Measurements from ENCODE around the gene FOLR2.

DNA sequence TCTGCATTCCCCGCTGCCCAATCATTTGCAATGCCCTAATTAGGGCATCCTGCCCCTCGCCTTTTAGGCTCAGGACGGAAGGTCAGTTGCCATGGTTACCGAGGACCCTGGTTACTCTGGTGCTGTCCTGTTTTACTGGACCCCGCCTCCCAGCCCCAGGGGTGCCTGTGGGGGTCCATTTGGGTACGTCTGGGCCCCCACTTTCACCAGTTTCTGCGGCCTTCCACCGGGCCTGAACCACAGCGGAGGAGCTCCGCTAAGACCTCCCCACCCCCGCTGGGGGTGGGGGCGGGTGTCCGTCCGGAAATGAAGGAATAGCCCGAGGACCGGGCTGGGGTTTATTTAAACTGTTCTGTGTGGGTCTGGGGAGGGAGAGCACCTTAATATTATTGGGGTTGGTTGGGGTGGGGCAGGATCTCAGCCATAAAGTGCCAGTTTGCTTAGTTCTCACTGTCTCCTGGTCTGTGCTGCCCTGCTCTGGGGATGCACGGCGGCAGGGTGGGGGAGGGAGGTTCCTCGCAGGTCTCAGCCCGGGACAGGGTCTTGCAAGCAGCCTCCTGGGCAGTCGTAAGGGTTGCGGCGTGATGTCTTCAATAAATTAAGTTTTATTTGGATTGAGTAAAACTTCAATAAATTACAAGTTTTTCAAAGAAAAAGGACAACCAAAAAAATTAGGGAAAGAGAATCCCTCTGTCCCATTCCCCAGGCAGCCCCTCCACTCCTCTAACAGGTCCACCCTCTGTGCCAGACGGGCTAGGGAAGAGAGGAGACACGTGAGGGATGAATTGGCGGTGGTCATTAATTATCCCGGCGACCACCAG, 22.1 kb downstream of the FOLR2 start:
- TF ChIP-seq FOXM1 (IDR thresholded peaks at IDR 0.05; ENCODE audit: borderline replicate concordance, low read depth) (no peak), TAF1 (IDR thresholded peaks at IDR 0.05; ENCODE audit: low read depth) (no peak), TEAD4 (IDR thresholded peaks at IDR 0.05) (no peak), EP300 (IDR thresholded peaks at IDR 0.05; ENCODE audit: borderline replicate concordance) (no peak), CEBPB (IDR thresholded peaks at IDR 0.05) (no peak), RAD21 (IDR thresholded peaks at IDR 0.05; ENCODE audit: low read depth) (no peak), YY1 (IDR thresholded peaks at IDR 0.05; ENCODE audit: low read depth) (no peak), CREB1 (IDR thresholded peaks at IDR 0.05; ENCODE audit: low read depth) (no peak)
- TF ChIP-seq, protein P1, sequence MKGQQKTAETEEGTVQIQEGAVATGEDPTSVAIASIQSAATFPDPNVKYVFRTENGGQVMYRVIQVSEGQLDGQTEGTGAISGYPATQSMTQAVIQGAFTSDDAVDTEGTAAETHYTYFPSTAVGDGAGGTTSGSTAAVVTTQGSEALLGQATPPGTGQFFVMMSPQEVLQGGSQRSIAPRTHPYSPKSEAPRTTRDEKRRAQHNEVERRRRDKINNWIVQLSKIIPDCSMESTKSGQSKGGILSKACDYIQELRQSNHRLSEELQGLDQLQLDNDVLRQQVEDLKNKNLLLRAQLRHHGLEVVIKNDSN (IDR thresholded peaks at IDR 0.05) = no peak
- TF ChIP-seq, protein P2, sequence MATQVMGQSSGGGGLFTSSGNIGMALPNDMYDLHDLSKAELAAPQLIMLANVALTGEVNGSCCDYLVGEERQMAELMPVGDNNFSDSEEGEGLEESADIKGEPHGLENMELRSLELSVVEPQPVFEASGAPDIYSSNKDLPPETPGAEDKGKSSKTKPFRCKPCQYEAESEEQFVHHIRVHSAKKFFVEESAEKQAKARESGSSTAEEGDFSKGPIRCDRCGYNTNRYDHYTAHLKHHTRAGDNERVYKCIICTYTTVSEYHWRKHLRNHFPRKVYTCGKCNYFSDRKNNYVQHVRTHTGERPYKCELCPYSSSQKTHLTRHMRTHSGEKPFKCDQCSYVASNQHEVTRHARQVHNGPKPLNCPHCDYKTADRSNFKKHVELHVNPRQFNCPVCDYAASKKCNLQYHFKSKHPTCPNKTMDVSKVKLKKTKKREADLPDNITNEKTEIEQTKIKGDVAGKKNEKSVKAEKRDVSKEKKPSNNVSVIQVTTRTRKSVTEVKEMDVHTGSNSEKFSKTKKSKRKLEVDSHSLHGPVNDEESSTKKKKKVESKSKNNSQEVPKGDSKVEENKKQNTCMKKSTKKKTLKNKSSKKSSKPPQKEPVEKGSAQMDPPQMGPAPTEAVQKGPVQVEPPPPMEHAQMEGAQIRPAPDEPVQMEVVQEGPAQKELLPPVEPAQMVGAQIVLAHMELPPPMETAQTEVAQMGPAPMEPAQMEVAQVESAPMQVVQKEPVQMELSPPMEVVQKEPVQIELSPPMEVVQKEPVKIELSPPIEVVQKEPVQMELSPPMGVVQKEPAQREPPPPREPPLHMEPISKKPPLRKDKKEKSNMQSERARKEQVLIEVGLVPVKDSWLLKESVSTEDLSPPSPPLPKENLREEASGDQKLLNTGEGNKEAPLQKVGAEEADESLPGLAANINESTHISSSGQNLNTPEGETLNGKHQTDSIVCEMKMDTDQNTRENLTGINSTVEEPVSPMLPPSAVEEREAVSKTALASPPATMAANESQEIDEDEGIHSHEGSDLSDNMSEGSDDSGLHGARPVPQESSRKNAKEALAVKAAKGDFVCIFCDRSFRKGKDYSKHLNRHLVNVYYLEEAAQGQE (IDR thresholded peaks at IDR 0.05; ENCODE audit: low read depth) = no peak
- TF ChIP-seq, protein P3, sequence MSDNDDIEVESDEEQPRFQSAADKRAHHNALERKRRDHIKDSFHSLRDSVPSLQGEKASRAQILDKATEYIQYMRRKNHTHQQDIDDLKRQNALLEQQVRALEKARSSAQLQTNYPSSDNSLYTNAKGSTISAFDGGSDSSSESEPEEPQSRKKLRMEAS (IDR thresholded peaks at IDR 0.05) = no peak

Data from Ishikawa (cell line).